RCC 7860 (cell line): ENCODE data around the gene RAPGEF1.
"Not testable (repeated sequence)": the region's sequence is repeated elsewhere in the genome, so short reads cannot be mapped to it uniquely, and the experiment has no call there.

Source experiments
- DNase-seq: peaks from one replicate; pipeline ENCODE4 v3.0.0-alpha.2; 2015; ENCODE audit warnings: low spot score
- FAIRE-seq: peaks from 2 replicates; lab custom pipeline; 2012; peaks lifted over from hg19 to GRCh38; lab: Jason Lieb, UNC

The RAPGEF1 gene

DNA sequence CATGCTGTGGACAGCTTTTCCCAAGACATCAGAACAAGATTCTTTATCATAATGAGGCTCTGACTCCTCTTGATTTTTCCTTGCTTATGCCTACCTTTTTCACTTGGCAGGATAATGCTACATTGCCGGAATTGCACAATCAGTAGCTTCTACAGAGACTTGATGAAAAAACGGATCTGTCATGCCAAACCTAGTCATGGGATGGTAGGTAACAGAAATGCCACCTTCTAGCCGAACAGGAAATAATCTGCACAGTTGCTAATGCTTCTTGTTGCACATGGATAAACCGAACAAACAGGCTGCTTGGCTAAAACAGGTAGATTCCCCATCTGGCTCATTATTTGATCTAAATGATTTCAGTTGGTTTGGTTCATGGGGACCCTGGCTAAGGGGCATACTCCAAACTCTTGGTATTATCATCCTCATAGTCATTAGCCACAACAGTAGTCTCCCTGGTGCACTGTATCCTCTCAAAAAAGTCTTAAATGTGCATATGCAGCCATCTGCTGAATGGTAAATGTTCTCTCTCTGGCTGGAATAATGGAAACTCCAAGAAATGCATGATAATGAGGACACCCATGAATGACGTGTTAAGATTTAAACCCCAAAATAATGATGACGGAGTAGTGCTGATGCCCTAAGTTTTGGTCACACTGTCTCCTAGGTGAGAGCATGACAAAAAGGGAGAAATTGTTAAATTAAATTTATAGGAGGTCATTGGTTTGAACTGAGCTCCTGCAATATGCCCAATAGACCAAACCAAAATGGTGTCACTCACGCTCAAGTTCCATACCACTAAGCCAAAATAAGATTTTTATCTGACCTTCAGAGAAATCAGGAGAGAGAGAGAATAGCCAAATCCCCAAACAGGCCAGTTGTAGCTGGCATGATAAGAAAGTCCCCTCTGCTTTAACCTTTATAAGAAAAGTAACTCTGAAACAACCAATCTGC is 47.0 kb downstream of the RAPGEF1 start:
- DNase-seq (no peak), FAIRE-seq (no peak)

DNA sequence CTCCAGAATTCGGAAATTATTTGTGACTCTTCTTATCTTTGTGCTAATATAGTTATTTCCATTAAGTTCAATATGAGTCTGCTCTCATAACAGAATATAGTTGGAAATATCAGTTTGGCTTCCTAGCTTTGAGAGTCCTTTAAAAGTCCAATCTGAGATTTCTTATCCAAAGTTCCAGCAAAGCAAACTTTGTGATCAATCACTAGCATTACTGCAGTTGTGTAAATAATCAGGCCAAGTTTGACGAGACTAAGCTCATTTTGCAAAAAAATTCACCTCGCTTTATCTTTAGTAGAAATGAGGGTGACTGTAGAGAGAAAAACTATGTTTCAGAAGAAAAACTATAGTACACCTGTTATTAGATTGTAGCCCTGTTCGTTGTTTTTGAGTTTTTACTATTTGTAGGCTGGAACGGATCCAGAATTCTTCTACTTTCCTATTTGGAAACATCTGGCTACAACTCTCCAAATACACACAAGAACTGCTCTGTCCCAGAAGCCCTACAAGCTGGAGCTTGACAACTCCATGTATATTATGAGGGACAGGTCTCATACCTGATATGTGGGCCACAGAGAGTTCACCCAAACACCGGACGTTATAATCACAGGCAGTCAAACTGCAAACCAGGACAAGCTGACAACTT is 47.8 kb downstream of the RAPGEF1 start:
- FAIRE-seq (no peak), DNase-seq (no peak)

DNA sequence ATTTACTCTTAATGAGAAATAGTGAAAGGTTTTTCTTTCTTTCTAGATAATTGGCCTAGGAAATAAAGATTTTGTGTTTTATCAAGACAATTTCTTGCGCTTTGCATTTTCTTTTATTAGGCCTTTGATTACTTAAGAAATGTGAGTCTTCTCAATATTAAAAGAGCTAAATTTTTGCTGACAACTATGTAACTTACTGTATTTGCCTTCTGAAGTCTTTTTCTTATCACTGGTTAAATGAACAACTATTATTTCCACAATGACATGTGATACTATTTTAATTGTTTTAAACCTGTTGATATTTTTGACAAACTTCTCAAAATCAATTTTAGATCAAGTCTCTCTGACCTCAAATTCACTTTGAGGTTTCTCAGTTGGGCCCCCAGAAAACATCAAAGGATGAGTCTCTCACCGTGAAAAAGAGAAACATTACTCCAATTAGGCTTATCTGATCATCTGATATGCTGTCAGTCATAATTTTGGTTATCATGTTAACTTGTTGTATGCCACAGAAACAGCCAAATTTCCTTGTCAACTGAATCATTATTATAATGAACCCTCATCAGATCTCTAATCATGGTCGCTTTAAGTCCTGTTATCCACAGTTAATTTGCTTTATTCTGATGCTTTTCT is 48.8 kb downstream of the RAPGEF1 start:
- no peak for DNase-seq
- FAIRE-seq = no peak

DNA sequence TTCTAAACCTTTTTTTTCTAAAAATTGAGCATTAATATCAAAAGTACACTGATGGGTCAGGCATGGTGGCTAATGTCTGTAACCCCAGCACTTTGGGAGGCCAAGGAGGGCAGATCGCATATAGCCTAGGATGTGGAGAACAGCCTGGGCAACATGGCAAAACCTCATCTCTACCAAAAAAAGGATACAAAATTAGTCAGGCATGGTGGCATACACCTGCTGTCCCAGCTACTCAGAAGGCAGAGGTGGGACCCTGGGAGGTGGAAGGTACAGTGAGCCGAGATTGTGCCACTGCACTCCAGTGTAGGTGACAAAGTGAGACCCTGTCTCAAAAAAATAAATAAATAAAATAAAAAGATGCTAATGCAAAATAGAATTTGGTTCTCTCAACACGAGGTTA is 49.4 kb downstream of the RAPGEF1 start:
- FAIRE-seq (no peak), DNase-seq (no peak)

DNA sequence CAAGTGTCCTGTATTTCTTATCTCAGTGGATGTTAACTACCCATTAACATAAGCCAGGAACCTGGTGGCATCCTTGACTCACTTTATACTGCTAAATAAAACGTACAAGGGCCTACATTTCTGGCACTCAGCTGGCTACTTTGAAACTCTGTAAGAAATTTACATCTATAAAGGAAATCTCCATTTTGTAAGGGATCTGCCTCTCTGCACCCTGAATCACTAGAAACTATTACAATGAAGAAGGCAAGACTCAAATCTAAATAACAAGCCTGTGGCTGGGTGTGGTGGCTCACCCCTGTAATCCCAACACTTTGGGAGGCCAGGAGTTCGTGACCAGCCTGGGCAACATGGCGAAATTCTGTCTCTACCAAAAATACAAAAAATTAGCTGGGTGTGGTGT is 51.5 kb downstream of the RAPGEF1 start:
- DNase-seq = no peak
- FAIRE-seq = no peak

DNA sequence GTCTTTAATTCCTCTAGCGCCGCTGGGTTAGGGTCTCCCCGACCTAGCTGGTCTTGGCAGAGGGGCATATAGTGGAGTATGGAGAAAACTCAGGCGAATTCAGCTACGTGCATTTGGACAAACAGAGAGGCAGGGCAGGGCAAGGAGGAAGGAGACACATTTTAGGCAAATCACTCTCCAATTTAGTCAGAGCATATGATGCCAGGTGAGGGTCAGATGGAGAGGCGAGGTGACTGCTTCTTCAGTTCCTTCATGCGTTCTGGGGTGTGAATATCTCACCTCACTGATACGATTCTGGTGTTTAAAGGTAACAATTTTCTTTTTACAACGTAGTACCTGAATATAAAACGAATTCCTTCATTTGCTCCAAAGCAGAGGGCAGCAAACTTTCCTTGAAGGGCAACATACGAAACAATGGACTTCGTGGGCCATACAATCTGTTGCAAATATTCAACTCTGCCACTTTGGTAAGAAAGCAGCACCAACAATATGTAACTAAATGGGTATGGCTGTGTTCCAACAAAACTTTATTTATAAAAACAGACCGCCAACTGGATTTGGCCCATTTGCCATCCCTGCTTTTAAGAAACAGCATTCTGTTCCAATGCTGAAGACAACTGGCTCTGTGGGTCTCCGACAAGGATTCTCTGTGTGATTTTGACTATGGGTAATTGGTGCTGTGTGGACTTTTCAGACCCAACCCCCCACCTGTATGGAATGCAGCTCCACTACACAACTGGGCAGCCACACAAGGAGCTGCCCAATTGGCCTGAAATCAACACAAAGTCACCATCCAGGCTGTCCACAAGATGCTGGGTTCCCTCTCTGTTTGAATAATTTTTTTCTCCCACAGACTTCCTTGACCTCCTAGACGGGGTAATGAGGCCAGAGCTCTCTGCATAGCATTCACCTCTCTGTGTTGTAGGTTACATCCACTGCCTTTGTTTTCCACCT is 53.8 kb downstream of the RAPGEF1 start:
- DNase-seq (no peak), FAIRE-seq (no peak)

DNA sequence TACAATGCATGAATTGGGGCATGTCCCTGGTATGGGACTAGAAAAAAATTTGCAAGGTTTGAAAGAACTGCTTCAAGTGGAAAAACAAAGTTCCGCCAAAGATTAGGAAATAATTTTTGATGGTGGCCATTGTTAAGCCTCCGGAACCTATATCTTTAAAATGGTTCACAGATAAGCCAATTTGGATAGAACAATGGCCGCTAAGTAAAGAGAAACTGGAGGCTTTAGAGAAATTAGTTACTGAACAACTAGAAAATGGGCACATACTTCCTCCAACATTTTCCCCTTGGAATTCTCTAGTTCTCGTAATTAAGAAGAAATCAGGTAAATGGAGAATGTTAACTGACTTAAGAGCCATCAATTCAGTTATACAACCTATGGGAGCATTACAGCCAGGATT is 56.8 kb downstream of the RAPGEF1 start:
- not testable (repeated sequence) for FAIRE-seq, DNase-seq

DNA sequence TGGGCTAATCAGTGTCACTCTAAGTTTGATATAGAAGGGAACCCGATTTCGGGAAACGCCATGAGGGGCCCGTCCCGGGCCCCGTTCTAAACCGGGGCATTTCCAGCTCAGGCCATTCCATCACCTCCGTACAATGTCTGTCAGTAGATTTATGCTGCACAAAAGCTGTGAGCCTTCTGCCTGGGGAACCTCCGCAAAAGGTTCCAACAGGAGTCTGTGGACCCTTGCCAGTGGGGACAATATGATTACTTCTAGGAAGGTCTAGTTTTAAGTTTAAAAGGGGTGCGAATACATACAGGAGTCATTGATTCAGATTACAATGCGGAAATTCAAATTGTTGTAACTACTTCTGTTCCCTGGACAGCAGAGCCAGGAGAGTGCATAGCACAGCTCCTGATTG is 57.6 kb downstream of the RAPGEF1 start:
- DNase-seq = no peak
- no peak for FAIRE-seq

DNA sequence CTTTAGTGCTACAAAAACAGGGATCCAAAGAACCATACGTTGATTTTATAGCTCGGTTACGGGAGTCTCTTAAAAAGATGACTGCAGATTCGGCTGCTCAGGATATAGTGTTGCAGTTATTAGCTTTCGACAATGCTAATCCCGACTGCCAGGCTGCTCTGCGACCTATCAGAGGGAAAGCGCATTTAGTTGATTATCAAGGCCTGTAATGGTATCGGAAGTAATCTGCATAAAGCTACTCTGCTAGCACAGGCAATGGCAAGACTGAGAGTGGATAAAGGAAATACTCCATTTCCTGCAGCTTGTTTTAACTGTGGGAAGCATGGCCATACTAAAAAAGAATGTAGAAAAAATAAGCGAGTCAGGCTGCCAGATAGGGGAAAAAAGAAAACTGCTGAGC is 58.0 kb downstream of the RAPGEF1 start:
- FAIRE-seq, DNase-seq: not testable (repeated sequence)

DNA sequence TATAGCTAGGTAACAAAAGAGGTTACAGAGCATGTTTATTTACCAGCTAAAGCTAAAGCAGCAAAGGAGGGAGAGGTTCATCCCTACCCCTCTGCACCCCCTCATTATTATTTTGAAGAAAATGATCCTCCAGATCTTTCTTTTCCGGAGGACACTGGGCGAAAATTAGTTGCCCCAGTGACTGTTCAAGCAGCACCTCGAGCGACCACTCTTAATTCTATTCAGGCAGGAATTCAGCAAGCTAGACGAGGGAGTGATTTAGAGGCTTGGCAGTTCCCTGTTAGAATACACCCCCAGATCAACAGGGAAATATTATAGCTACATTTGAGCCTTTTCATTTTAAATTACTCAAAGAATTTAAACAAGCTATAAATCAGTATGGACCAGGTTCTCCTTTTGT is 58.8 kb downstream of the RAPGEF1 start:
- not testable (repeated sequence) for FAIRE-seq, DNase-seq

DNA sequence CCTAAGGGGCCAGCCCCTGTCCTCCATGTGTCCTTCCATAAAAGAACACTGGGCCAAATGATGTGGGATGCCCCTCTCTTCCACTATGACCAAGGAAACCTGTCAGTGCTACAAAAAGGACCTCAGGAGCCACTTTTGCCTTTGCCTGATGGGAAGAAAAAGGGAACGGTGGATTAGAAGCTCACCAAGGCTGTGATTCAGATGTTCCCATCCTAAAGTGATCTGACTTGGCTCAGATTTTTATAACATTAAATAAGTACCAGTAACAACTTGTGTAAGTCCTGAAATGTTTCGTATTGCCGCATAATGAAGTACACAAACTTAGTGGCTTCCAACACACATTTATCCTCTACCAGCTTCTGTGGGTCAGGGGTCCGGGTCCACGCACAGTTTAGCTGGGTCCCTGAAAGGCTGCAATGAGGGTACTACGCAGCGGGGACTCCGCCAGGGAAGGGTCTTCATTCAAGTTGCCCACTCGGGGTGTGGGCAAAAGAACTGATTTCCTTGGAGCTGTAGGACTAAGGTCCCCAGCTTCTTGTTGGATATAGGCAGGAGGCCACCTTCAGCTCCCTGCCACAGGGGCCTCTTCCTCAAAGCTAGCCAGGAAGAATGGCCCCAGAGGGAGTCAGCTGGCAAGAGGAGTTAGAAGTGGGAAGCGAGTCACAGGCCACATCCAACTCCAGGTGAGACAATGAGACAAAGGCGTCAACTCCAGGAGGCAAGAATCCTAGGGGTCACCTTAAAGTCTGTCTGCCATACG is 60.4 kb downstream of the RAPGEF1 start:
- FAIRE-seq (no peak), DNase-seq (no peak)

DNA sequence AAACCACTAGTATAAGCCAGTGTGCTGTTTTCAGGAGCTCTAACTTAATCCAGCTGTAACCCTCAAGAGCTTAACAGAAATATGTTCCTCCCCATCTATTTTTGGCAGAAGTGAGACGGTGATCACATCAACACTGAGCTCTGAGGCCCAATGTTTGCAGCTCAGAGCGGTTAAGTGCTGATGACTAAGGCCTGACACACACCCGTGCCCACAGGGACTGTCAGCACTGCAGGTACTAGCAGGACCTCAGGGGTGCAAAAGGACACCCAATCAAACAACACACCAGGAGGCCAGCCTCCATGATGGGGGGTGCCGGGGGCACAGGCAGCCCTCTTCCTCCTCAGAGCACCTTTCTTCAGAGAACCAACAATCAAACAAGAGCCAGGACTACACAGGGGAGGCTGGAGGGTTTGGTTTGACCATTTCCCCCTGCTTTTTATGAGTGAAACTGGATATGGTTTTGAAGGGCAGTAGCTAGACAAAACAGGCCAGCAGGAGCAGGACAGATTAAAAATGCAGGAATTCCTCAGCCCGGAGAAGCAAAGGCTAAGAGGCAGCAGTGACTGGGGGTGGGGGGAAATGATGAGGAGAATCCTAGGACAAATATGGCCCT is 61.3 kb downstream of the RAPGEF1 start:
- DNase-seq (peak; percentile 83), FAIRE-seq (peak; percentile 87)

DNA sequence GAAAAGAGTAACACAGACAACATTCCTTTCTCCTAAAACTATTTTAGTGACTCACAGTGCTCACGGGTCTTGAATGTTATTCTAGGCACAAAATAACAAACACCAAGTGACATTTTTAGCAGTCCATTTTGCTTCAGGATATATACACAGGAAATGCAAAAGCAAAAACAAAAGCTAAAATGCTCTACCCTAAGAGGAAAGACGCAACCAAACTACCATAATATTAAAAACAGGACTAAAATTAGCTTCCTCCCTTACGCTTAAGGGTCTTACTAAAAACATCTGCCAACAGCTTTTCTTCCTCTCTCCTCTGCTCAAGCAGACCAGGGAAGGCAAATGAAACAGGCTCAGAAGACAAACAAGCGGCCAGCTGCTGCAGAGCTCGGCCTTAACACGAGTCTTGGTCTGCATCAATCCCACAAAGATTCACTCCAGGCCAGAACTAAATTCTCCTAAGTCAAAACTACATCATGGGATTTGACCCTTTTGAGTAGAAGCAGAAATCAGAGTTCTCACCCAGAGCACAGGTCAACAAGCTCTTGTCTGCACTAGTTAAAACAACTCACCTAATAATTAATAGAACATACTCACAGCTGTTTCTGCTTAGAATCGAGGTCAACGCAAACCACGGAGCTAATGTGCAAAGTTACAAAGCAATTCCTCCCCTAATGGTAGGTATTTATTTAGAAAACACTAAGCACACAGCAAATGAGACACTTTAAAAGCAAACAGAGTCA is 62.3 kb downstream of the RAPGEF1 start:
- no peak for DNase-seq

DNA sequence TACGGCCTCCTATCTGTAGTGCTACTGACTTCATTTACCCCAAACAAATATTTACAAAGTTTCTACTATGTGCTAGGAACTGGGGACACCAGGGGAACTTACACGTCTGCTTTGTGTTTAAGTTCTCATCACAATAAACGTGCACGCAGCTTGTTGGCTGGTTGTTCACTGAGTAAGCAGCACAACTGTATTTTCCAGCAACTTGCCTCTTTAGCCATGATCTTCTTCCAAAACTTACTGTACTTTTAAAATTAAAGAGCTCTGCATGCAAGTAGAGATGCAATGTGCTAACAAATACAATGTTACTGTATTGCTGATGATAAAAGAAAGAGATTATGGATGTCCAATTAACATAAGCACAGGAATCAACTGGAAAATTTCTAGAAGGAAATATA is 62.8 kb downstream of the RAPGEF1 start:
- FAIRE-seq = no peak
- no peak for DNase-seq

More for the DNA sequence above, 62.3 kb downstream of the RAPGEF1 start:
- no peak for FAIRE-seq

DNA sequence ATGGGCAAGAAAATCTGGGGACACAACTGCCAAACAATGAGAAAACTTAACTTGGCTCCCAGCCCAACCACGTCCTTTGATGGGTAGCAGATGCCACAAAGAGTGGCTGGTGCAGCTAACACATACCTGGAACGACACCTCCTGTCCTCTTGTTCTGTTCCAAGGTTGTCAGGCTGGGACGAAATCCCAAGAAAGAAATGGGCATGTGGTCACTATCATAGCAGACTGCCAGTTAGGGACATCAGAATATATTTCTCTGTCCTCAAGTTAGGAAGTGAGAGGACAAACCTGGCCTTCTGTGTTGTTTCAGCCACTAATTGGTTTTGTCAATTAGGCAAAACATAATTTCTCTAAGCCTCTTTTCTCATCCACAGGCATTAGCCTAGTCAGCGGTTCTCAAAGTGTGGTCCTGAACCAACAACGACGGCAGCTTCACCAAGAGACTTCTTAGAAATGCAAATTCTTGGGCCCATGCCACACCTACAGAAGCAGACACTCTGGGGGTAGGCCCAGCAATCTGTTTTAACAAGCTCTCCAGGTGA is 63.4 kb downstream of the RAPGEF1 start:
- DNase-seq (no peak), FAIRE-seq (no peak)

DNA sequence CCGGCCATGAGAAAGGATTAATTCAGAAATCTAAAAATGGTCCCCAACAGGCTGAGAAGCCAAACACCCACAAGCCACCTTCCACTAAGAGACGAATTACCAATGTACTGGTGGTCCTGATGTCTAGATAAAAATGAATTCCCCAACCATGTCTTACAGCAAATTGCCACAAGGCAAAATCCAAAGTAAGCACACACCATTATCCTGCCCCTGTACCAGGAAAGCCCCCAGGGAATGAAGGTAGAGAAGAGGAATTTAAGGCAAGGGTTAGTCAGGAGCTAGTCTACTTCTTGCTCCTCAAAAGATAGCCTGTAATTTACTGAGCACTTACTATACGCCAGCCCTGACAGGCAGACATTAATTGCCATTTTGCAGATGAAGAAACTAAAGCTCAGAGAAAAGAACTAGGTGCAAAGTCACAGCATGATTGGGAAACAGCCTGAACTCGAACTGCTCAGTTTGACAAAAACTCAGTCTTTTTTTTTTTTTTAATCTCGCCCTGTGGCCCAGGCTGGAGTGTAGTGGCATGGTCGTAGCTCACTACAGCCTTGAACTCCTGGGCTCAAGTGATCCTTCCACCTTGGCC is 64.3 kb downstream of the RAPGEF1 start:
- FAIRE-seq = no peak

DNA sequence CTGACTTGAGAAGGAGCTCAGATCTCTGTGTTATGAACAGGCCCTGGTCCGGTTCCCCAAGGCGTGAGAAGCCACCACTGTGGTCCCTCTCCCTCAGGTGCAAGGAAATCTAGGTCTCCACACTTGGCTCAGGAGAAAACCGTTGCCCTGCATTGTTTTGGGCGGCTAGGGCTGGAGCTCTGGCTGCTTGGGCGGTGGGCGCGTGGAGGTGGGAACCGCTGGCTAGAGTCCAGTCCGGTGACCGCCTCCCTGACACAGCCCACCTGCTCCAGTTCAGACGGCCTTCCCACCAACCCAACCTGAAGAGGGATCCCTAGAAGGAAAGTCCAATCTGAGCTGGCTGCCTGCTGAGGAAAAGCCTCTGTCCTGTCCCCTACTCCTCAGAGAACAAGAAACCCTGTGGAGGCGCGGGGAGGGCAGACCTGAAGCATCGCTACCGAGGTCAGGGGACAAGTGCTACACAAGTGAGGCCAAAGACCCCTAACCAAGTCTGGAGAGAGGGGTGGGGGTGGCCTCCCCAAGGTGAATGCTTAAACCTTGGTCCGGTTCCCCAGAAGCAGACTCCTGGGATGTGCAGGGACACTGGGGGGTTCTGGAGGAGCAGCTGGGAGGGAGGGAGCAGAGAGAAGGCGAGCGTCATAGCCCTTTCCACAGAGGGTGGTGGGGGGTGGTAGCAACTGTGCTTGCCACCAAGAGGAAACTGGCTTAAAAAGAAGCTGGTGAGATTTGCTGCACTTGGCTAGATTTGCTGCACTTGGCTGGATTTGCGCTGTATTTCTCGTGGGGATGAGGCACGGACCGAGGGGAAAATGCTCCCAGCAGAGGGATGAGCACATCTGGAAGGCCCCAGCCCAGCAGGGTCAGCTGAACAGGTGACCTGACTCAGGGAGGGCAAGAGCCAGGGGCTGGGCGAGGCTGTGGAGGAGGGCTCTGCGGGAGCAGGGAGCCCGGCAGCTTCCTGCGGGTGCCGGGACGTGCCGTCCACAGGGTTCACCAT is 65.2 kb downstream of the RAPGEF1 start:
- FAIRE-seq = no peak
- DNase-seq = no peak

More for the DNA sequence above, 64.3 kb downstream of the RAPGEF1 start:
- no peak for DNase-seq
